T-helper 17 cell (primary cell): ENCODE data around the gene POR. TPM values are rescaled to one million over a fixed set of nuclear protein-coding genes. Genes with fewer than 3 reads are reported as not detected.

Experiments
- ATAC-seq: fragments of 150-1000 bp; cut with Tn5 transposase; 2 replicates; pipeline ENCODE4 v1.10.0; 2021; ENCODE audit warnings: mild to moderate bottlenecking, moderate library complexity
- DNase-seq, 3 donors: peaks; one replicate each; pipeline versions ENCODE4 v3.0.0 to v3.0.0-alpha.2; 2020 to 2021
- H3K9me3 ChIP-seq: one replicate; pipeline ENCODE4 v1.7.0; 2013; ENCODE audit warnings: low read length, mild to moderate bottlenecking; ENCODE audit not compliant: control insufficient read depth, poor library complexity, severe bottlenecking
- H3K27ac Mint-ChIP-seq: one replicate; pipeline ENCODE4 v1.8.0; 2022; ENCODE audit warnings: mild to moderate bottlenecking, moderate library complexity, mixed read lengths
- H3K27me3 Mint-ChIP-seq: one replicate; pipeline ENCODE4 v1.8.0; 2022; ENCODE audit warnings: mixed read lengths
- H3K36me3 Mint-ChIP-seq: one replicate; pipeline ENCODE4 v1.8.0; 2022; ENCODE audit warnings: low read depth, mixed read lengths
- H3K4me1 Mint-ChIP-seq: one replicate; pipeline ENCODE4 v1.8.0; 2022; ENCODE audit warnings: mild to moderate bottlenecking, mixed read lengths
- H3K4me3 Mint-ChIP-seq: one replicate; pipeline ENCODE4 v1.8.0; 2022; ENCODE audit warnings: mild to moderate bottlenecking, moderate library complexity, mixed read lengths
- total RNA-seq, 4 donors: library from RNA in 2 of 4; stranded (reverse) in 2 of 4; gene quantifications; one replicate each; pipeline ENCODE4 v1.2.3 and lab custom pipeline; 2022 to 2026

Gene POR
- total RNA-seq, 2 donors from 2014 or later: 48.7 to 51.0 TPM

- Mint-ChIP-seq H3K36me3 (no peaks in the 10 kb centered on the region), H3K27ac (no peak overlapping the region), H3K4me3 (no peak overlapping the region), H3K4me1 (peaks cover 6% of the 10 kb centered on the region), H3K27me3 (no peaks in the 10 kb centered on the region)
- H3K9me3 ChIP-seq: no peaks in the 10 kb centered on the region
- DNase-seq: no peak
- ATAC-seq: no peak
These were observed 69.4 kb downstream of the POR start for GRCh38 chr7:75984130-75985008.

- H3K27me3 Mint-ChIP-seq: no peaks in the 10 kb centered on the region
- no peaks in the 10 kb centered on the region for H3K9me3 ChIP-seq
- no peak overlapping the region for H3K4me3 Mint-ChIP-seq
- no peaks in the 10 kb centered on the region for H3K36me3 Mint-ChIP-seq
- no peak for ATAC-seq
- H3K4me1 Mint-ChIP-seq: peaks cover 12% of the 10 kb centered on the region
- no peak overlapping the region for H3K27ac Mint-ChIP-seq
- DNase-seq: no peak
These were observed 70.1 kb downstream of the POR start for GRCh38 chr7:75985009-75985517.

- H3K27me3 Mint-ChIP-seq: no peaks in the 10 kb centered on the region
- no peaks in the 10 kb centered on the region for H3K9me3 ChIP-seq
- no peak overlapping the region for H3K4me3 Mint-ChIP-seq
- no peak overlapping the region for H3K27ac Mint-ChIP-seq
- DNase-seq (no peak), ATAC-seq (no peak)
- peaks cover 17% of the 10 kb centered on the region for H3K4me1 Mint-ChIP-seq
- H3K36me3 Mint-ChIP-seq: no peaks in the 10 kb centered on the region
These were observed 70.7 kb downstream of the POR start for GRCh38 chr7:75985518-75986146.

- no peaks in the 10 kb centered on the region for H3K9me3 ChIP-seq
- Mint-ChIP-seq H3K36me3 (no peaks in the 10 kb centered on the region), H3K4me1 (peaks cover 20% of the 10 kb centered on the region), H3K4me3 (no peak overlapping the region), H3K27me3 (no peaks in the 10 kb centered on the region), H3K27ac (no peak overlapping the region)
- no peak for ATAC-seq
- DNase-seq: no peak
These were observed 71.3 kb downstream of the POR start for GRCh38 chr7:75986147-75986781.

- Mint-ChIP-seq H3K4me3 (no peak overlapping the region), H3K36me3 (no peaks in the 10 kb centered on the region), H3K4me1 (peaks cover 22% of the 10 kb centered on the region), H3K27ac (peak overlapping the region; percentile 47), H3K27me3 (no peaks in the 10 kb centered on the region)
- H3K9me3 ChIP-seq: no peaks in the 10 kb centered on the region
- DNase-seq (no peak), ATAC-seq (no peak)
These were observed 72.3 kb downstream of the POR start for GRCh38 chr7:75987026-75987804.

GRCh38 chr7:75987805-75988567, 73.0 kb downstream of the POR start:
- ATAC-seq (no peak), DNase-seq (no peak)
- Mint-ChIP-seq H3K27ac (peak overlapping the region; percentile 47), H3K36me3 (no peaks in the 10 kb centered on the region), H3K27me3 (no peaks in the 10 kb centered on the region), H3K4me3 (no peak overlapping the region), H3K4me1 (peaks cover 23% of the 10 kb centered on the region)
- H3K9me3 ChIP-seq: no peaks in the 10 kb centered on the region

- ATAC-seq: no peak
- Mint-ChIP-seq H3K27ac (peak overlapping the region; percentile 89), H3K4me1 (peaks cover 30% of the 10 kb centered on the region), H3K36me3 (no peaks in the 10 kb centered on the region), H3K27me3 (no peaks in the 10 kb centered on the region), H3K4me3 (no peak overlapping the region)
- no peaks in the 10 kb centered on the region for H3K9me3 ChIP-seq
- no peak for DNase-seq
These were observed 73.9 kb downstream of the POR start for GRCh38 chr7:75988568-75989499.

GRCh38 chr7:75989500-75990388, 74.8 kb downstream of the POR start:
- Mint-ChIP-seq H3K4me1 (peaks cover 30% of the 10 kb centered on the region), H3K4me3 (no peak overlapping the region), H3K27ac (peak overlapping the region; percentile 89), H3K27me3 (no peaks in the 10 kb centered on the region), H3K36me3 (no peaks in the 10 kb centered on the region)
- no peaks in the 10 kb centered on the region for H3K9me3 ChIP-seq
- DNase-seq (no peak), ATAC-seq (no peak)

- Mint-ChIP-seq H3K4me3 (no peak overlapping the region), H3K27ac (peak overlapping the region; percentile 39), H3K27me3 (no peaks in the 10 kb centered on the region), H3K4me1 (peaks cover 34% of the 10 kb centered on the region), H3K36me3 (no peaks in the 10 kb centered on the region)
- DNase-seq (no peak), ATAC-seq (no peak)
- no peaks in the 10 kb centered on the region for H3K9me3 ChIP-seq
These were observed 76.7 kb downstream of the POR start for GRCh38 chr7:75991531-75992082.

GRCh38 chr7:75992083-75992755, 77.3 kb downstream of the POR start:
- Mint-ChIP-seq H3K27ac (peak overlapping the region; percentile 39), H3K27me3 (no peaks in the 10 kb centered on the region), H3K4me3 (peak overlapping the region; percentile 88), H3K4me1 (peaks cover 37% of the 10 kb centered on the region), H3K36me3 (peaks cover 3% of the 10 kb centered on the region)
- ATAC-seq (no peak), DNase-seq (no peak)
- no peaks in the 10 kb centered on the region for H3K9me3 ChIP-seq
